Hematopoietic multipotent progenitor cell treated with erythropoietin and hydrocortisone succinate and interleukin-3 and kit ligand, for 8 days (in vitro differentiated cells): Measurements from ENCODE around the gene REV3L.

Experiments used
- DNase-seq: peaks from one replicate; pipeline ENCODE4 v3.0.0-alpha.2; 2015

REV3L gene

GRCh38 chr6:111462770-111463391 lies 20.1 kb downstream of the REV3L start:
- peak; percentile 49 for DNase-seq

GRCh38 chr6:111461860-111462259 lies 21.2 kb downstream of the REV3L start:
- no peak for DNase-seq

GRCh38 chr6:111458670-111459232 lies 24.3 kb downstream of the REV3L start:
- no peak for DNase-seq

GRCh38 chr6:111456208-111456607 lies 26.8 kb downstream of the REV3L start:
- DNase-seq, result no peak

- no peak for DNase-seq
Measured at GRCh38 chr6:111450636-111451035, 32.4 kb downstream of the REV3L start.

GRCh38 chr6:111450087-111450486 lies 32.9 kb downstream of the REV3L start:
- no peak for DNase-seq

- DNase-seq, result no peak
Measured at GRCh38 chr6:111449129-111449528, 33.9 kb downstream of the REV3L start.

- no peak for DNase-seq
Measured at GRCh38 chr6:111447051-111447450, 36.0 kb downstream of the REV3L start.

- no peak for DNase-seq
Measured at GRCh38 chr6:111445861-111446267, 37.2 kb downstream of the REV3L start.

GRCh38 chr6:111444794-111445193 lies 38.2 kb downstream of the REV3L start:
- no peak for DNase-seq

- no peak for DNase-seq
Measured at GRCh38 chr6:111441678-111442243, 41.3 kb downstream of the REV3L start.

- no peak for DNase-seq
Measured at GRCh38 chr6:111439171-111439570, 43.8 kb downstream of the REV3L start.

GRCh38 chr6:111437573-111437972 lies 45.4 kb downstream of the REV3L start:
- DNase-seq, result no peak

- no peak for DNase-seq
Measured at GRCh38 chr6:111432511-111432910, 50.5 kb downstream of the REV3L start.

GRCh38 chr6:111430605-111431376 lies 52.2 kb downstream of the REV3L start:
- DNase-seq, result peak; percentile 13

GRCh38 chr6:111429571-111429970 lies 53.4 kb downstream of the REV3L start:
- DNase-seq, result no peak

- no peak for DNase-seq
Measured at GRCh38 chr6:111428811-111429210, 54.2 kb downstream of the REV3L start.

- DNase-seq, result peak; percentile 28
Measured at GRCh38 chr6:111427341-111428116, 55.5 kb downstream of the REV3L start.

- peak; percentile 28 for DNase-seq
Measured at GRCh38 chr6:111423960-111424846, 58.8 kb downstream of the REV3L start.

GRCh38 chr6:111423055-111423633 lies 59.9 kb downstream of the REV3L start:
- DNase-seq, result no peak

- no peak for DNase-seq
Measured at GRCh38 chr6:111418971-111419693, 63.9 kb downstream of the REV3L start.
